Liver (tissue), 9 donors: ENCODE results near the gene HPN. TPM values are rescaled to one million over a fixed set of nuclear protein-coding genes. Genes with fewer than 3 reads are reported as not detected.

Source experiments
- DNase-seq: peaks from one replicate; pipeline ENCODE4 v3.0.0-alpha.2; 2017; ENCODE audit warnings: low spot score
- H3K27ac ChIP-seq, 2 donors: one replicate each; pipeline ENCODE4 v1.7.0; 2013; ENCODE audit warnings: inconsistent platforms in 2 of 2, low read length in 2 of 2, control low read depth in 1 of 2, low read depth in 1 of 2, mild to moderate bottlenecking in 1 of 2
- H3K27me3 ChIP-seq, 4 donors: one replicate each; pipeline versions ENCODE4 v1.6.1 to v1.7.0; 2013; ENCODE audit warnings: low read length in 3 of 4, inconsistent platforms in 1 of 4, mild to moderate bottlenecking in 1 of 4, moderate library complexity in 1 of 4; ENCODE audit not compliant: control insufficient read depth in 4 of 4, insufficient read depth in 4 of 4
- H3K36me3 ChIP-seq, 4 donors: one replicate each; pipeline versions ENCODE4 v1.6.1 to v1.7.0; 2013; ENCODE audit warnings: low read length in 3 of 4, mild to moderate bottlenecking in 3 of 4, low read depth in 1 of 4, moderate library complexity in 1 of 4; ENCODE audit not compliant: control insufficient read depth in 4 of 4, insufficient read depth in 3 of 4
- H3K4me1 ChIP-seq, 4 donors: one replicate each; pipeline versions ENCODE4 v1.6.1 to v1.7.0; 2013; ENCODE audit warnings: low read length in 3 of 4, mild to moderate bottlenecking in 3 of 4, moderate library complexity in 1 of 4; ENCODE audit not compliant: control insufficient read depth in 4 of 4, insufficient read depth in 4 of 4
- H3K4me3 ChIP-seq, 3 donors: one replicate each; pipeline versions ENCODE4 v1.6.1 to v1.7.0; 2013; ENCODE audit warnings: low read length in 3 of 3, control low read depth in 1 of 3, low read depth in 1 of 3, mild to moderate bottlenecking in 1 of 3
- H3K9ac ChIP-seq, 2 donors: one replicate each; pipeline ENCODE4 v1.7.0; 2013; ENCODE audit warnings: low read length in 2 of 2, mild to moderate bottlenecking in 2 of 2, moderate library complexity in 2 of 2, control low read depth in 1 of 2, low read depth in 1 of 2
- H3K9me3 ChIP-seq, 4 donors: one replicate each; pipeline versions ENCODE4 v1.6.1 to v1.7.0; 2013; ENCODE audit warnings: low read length in 3 of 4; ENCODE audit not compliant: control insufficient read depth in 4 of 4
- ATF3 ChIP-seq: IDR thresholded peaks from 2 replicates; pipeline ENCODE4 v1.6.1; 2016; ENCODE audit warnings: antibody characterized with exemption
- CTCF ChIP-seq: fragments of 150-350 bp; IDR thresholded peaks from 2 replicates; pipeline ENCODE4 v1.5.1; 2017; ENCODE audit warnings: improper control_type of control experiment, low read depth, low read length; ENCODE audit not compliant: missing input control
- FOXA1 ChIP-seq: IDR thresholded peaks from 2 replicates; pipeline ENCODE4 v1.6.1; 2016; ENCODE audit warnings: antibody characterized with exemption
- FOXA2 ChIP-seq: IDR thresholded peaks from 2 replicates; pipeline ENCODE4 v1.6.1; 2016; ENCODE audit warnings: antibody characterized with exemption
- GABPA ChIP-seq, 2 donors: IDR thresholded peaks in 1 of 2; conservative IDR thresholded peaks in 1 of 2; 2 replicates each; pipeline ENCODE4 v1.6.1; 2016; ENCODE audit warnings: antibody characterized with exemption in 2 of 2, mild to moderate bottlenecking in 1 of 2, moderate library complexity in 1 of 2
- HNF4A ChIP-seq, 2 donors: conservative IDR thresholded peaks; 2 replicates each; pipeline ENCODE4 v1.6.1; 2016; ENCODE audit warnings: antibody characterized with exemption in 2 of 2, mild to moderate bottlenecking in 2 of 2
- HNF4G ChIP-seq: IDR thresholded peaks from 2 replicates; pipeline ENCODE4 v1.6.1; 2016; ENCODE audit warnings: antibody characterized with exemption
- MAX ChIP-seq: IDR thresholded peaks from 2 replicates; pipeline ENCODE4 v1.6.1; 2016; ENCODE audit warnings: antibody characterized with exemption
- NR2F2 ChIP-seq: IDR thresholded peaks from 2 replicates; pipeline ENCODE4 v1.6.1; 2016; ENCODE audit warnings: antibody characterized with exemption
- RAD21 ChIP-seq, 2 donors: IDR thresholded peaks; 2 replicates each; pipeline ENCODE4 v1.6.1; 2016; ENCODE audit warnings: antibody characterized with exemption in 2 of 2, mild to moderate bottlenecking in 2 of 2
- RXRA ChIP-seq, 2 donors: IDR thresholded peaks; 2 replicates each; pipeline ENCODE4 v1.6.1; 2017 to 2018; ENCODE audit warnings: antibody characterized with exemption in 2 of 2, mild to moderate bottlenecking in 1 of 2
- SP1 ChIP-seq: IDR thresholded peaks from 2 replicates; pipeline ENCODE4 v1.6.1; 2018; ENCODE audit warnings: antibody characterized with exemption, mild to moderate bottlenecking
- TAF1 ChIP-seq: conservative IDR thresholded peaks from 2 replicates; pipeline ENCODE4 v1.6.1; 2016; ENCODE audit warnings: antibody characterized with exemption, mild to moderate bottlenecking
- ZBTB33 ChIP-seq: IDR thresholded peaks from 2 replicates; pipeline ENCODE4 v1.6.1; 2016; ENCODE audit warnings: antibody characterized with exemption
- WGBS: extraction: QIAGEN DNeasy Blood & Tissue Kit; methylation state at CpG from one replicate; pipeline ENCODE4 v1.1.7; 2013; 5-methylcytosine and 5-hydroxymethylcytosine counted together
- polyA plus RNA-seq, 2 donors: library from polyadenylated mRNA; stranded (reverse) in 1 of 2; unstranded in 1 of 2; fragments of 200-250 nt in 1 of 2; fragments of >200 nt in 1 of 2; fragmentation: Nextera tagmentation in 1 of 2; extraction: Ambion mirVana in 1 of 2; gene quantifications; one replicate each; pipeline versions ENCODE4 v1.2.1 to v1.2.3, GENCODE V29; 2013 to 2015
- total RNA-seq, 2 donors: library from RNA; depleted of rRNA; stranded (reverse); fragments of >200 nt; gene quantifications; one replicate each; pipeline ENCODE4 v1.2.3, GENCODE V29; 2014
- TF ChIP-seq, protein P1 (sequence below): IDR thresholded peaks from 2 replicates; pipeline ENCODE4 v1.6.1; 2016; ENCODE audit warnings: antibody characterized with exemption, mild to moderate bottlenecking
- donor health status: healthy.
- donor health status: healthy.
- donor health status: healthy.
- donor health status: healthy.
- donor health status: healthy.

HPN gene
- total and polyA plus RNA-seq, 4 donors = 130 to 535 (median 335) TPM

DNA sequence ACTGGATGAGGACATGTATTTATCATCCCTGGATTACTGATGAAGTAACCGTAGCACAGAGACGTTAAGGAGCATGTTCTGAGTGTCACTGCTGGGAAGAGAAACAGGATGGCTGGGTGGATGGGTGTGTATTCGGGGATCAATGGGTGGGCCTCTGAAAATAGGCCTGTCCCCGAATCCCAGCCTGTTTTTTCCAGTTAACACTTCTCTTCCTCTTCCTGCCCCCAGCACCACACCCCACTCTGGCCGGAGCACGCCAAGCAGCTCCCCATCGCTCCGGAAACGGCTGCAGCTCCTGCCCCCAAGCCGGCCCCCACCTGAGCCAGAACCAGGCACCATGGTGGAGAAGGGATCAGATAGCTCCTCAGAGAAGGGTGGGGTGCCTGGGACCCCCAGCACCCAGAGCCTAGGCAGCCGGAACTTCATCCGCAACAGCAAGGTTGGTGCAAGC, 32.6 kb upstream of the HPN start:
- H3K4me3 ChIP-seq = no peak overlapping the region
- TF ChIP-seq HNF4G (no peak), NR2F2 (no peak), CTCF (no peak), HNF4A (conservative IDR thresholded peaks at IDR 0.05) (no peak)
- TF ChIP-seq, protein P1, sequence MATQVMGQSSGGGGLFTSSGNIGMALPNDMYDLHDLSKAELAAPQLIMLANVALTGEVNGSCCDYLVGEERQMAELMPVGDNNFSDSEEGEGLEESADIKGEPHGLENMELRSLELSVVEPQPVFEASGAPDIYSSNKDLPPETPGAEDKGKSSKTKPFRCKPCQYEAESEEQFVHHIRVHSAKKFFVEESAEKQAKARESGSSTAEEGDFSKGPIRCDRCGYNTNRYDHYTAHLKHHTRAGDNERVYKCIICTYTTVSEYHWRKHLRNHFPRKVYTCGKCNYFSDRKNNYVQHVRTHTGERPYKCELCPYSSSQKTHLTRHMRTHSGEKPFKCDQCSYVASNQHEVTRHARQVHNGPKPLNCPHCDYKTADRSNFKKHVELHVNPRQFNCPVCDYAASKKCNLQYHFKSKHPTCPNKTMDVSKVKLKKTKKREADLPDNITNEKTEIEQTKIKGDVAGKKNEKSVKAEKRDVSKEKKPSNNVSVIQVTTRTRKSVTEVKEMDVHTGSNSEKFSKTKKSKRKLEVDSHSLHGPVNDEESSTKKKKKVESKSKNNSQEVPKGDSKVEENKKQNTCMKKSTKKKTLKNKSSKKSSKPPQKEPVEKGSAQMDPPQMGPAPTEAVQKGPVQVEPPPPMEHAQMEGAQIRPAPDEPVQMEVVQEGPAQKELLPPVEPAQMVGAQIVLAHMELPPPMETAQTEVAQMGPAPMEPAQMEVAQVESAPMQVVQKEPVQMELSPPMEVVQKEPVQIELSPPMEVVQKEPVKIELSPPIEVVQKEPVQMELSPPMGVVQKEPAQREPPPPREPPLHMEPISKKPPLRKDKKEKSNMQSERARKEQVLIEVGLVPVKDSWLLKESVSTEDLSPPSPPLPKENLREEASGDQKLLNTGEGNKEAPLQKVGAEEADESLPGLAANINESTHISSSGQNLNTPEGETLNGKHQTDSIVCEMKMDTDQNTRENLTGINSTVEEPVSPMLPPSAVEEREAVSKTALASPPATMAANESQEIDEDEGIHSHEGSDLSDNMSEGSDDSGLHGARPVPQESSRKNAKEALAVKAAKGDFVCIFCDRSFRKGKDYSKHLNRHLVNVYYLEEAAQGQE = no peak

DNA sequence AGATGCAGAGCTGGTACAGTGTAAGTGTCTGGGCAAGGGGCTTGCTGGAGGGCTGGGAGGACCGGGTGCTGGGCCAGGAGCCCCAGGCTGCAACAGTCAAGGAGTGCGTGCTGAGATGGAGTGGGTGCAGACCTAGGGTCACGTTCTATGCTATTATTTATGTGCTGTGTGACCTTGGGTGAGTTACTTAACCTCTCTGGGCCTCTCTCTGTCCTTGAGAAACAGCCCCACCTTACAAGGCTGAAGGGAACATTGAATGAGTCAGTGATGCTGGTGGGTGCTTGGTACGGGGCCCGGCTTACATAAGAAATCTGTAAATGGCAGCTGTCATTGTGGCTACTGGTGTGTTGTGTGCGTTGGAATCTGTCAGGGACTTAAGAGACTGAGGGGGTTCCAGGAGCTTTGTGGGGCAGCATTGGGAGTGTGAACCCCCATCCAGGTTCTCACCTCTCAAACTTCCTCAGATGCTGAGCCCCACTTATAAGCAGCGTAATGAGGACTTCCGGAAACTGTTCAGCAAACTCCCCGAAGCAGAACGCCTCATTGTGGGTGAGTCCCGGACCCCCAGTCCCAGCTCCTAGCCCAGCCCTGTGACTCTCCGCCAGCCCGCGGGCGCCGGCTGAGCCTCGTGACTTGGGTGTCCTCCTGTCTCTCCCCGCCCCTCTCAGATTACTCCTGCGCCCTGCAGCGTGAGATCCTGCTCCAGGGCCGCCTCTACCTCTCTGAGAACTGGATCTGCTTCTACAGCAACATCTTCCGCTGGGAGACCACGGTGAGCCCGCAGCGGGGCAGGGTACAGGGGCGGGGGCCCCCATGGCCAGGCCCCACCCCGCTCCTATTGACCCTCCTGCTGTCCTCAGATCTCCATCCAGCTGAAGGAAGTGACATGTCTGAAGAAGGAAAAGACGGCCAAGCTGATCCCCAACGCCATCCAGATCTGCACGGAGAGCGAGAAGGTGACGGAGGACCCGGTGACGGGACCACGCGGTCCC, 31.8 kb upstream of the HPN start:
- H3K27me3 ChIP-seq = no peaks in the 10 kb centered on the region
- no peak overlapping the region for H3K27ac ChIP-seq
- H3K4me1 ChIP-seq = peaks cover 6 to 30% (median 13%) of the 10 kb centered on the region in 4 donors
- 92% methylated on average over 36 of the region's 36 CpGs for WGBS
- DNase-seq = no peak
- peaks cover 0 to 10% (median 6%) of the 10 kb centered on the region in 4 donors for H3K36me3 ChIP-seq
- H3K9me3 ChIP-seq = no peaks in the 10 kb centered on the region
- H3K9ac ChIP-seq = no peak overlapping the region
- H3K4me3 ChIP-seq = no peak overlapping the region
- TF ChIP-seq ATF3 (no peak), TAF1 (no peak), SP1 (no peak), RAD21 (IDR thresholded peaks at IDR 0.05) (no peak), HNF4G (no peak), RXRA (IDR thresholded peaks at IDR 0.05) (no peak), GABPA (IDR thresholded peaks at IDR 0.05 in 1 of 2, conservative IDR thresholded peaks at IDR 0.05 in 1 of 2) (no peak), FOXA2 (no peak), FOXA1 (no peak), MAX (no peak), CTCF (no peak), ZBTB33 (no peak), HNF4A (conservative IDR thresholded peaks at IDR 0.05) (no peak)
- TF ChIP-seq, protein P1 = no peak

More for the DNA sequence above, 32.6 kb upstream of the HPN start:
- no peaks in the 10 kb centered on the region for H3K27me3 ChIP-seq
- no peak overlapping the region for H3K27ac ChIP-seq
- DNase-seq = no peak
- H3K9ac ChIP-seq = no peak overlapping the region
- no peaks in the 10 kb centered on the region for H3K9me3 ChIP-seq
- H3K36me3 ChIP-seq = peaks cover 0 to 10% (median 6%) of the 10 kb centered on the region in 4 donors
- 90% methylated on average over 12 of the region's 12 CpGs for WGBS
- H3K4me1 ChIP-seq = peaks cover 5 to 29% (median 14%) of the 10 kb centered on the region in 4 donors
